Neutrophil (primary cell): ENCODE data around the gene SCGB1D2.
"Not testable (repeated sequence)": the region's sequence is repeated elsewhere in the genome, so short reads cannot be mapped to it uniquely, and the experiment has no call there.

ENCODE experiments used
- H3K27ac ChIP-seq: fragments of 200-600 bp; sonication (generic); 2 replicates; pipeline ENCODE4 v1.5.1; 2016; ENCODE audit warnings: mild to moderate bottlenecking, moderate library complexity
- H3K27me3 ChIP-seq: fragments of 200-600 bp; sonication (generic); 2 replicates; pipeline ENCODE4 v1.6.0; 2016; ENCODE audit warnings: mild to moderate bottlenecking
- H3K36me3 ChIP-seq: fragments of 200-600 bp; sonication (generic); 2 replicates; pipeline ENCODE4 v1.5.1; 2017
- H3K4me1 ChIP-seq, 2 experiments: fragments of 200-600 bp in 1 of 2; sonication (generic) in 1 of 2; 1 replicate in 1 of 2; 2 replicates in 1 of 2; pipeline versions ENCODE4 v1.5.1 to v1.6.1; 2013 to 2016; ENCODE audit warnings: low read depth in 1 of 2, low read length in 1 of 2, mild to moderate bottlenecking in 1 of 2, moderate library complexity in 1 of 2; ENCODE audit not compliant: control insufficient read depth in 1 of 2, insufficient read depth in 1 of 2
- H3K4me3 ChIP-seq, 2 experiments: fragments of 200-600 bp in 1 of 2; sonication (generic) in 1 of 2; 1 replicate in 1 of 2; 2 replicates in 1 of 2; pipeline ENCODE4 v1.5.1; 2013 to 2016; ENCODE audit warnings: low read depth in 1 of 2, low read length in 1 of 2, mild to moderate bottlenecking in 1 of 2, moderate library complexity in 1 of 2
- H3K9me3 ChIP-seq: fragments of 200-600 bp; sonication (generic); 2 replicates; pipeline ENCODE4 v1.5.1; 2016
- TF ChIP-seq, protein P1 (sequence below): fragments of 200-600 bp; sonication (generic); IDR thresholded peaks from 2 replicates; pipeline ENCODE4 v1.5.1; 2016; ENCODE audit warnings: antibody characterized with exemption

SCGB1D2 gene

DNA sequence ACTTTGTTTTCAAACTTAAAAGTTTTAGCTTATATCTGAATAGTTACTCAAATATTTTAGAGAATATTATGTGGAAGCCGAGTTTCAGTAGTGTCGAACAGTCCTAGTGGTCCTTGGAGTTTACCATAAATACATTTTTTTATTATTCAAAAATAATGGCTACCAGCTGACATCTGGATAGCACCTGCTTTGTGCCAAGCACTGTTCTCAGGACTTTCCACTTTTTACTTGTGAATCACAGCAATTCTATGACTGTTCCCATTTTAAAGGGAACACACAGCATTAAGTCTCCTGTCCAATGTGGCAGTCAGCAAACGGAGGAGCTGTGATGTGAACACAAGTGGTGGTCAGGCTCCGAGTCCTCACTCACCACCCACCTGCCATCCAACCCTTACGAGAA is 37.6 kb upstream of the SCGB1D2 start:
- H3K36me3 ChIP-seq: no peaks in the 10 kb centered on the region
- no peaks in the 10 kb centered on the region for H3K4me1 ChIP-seq
- H3K27me3 ChIP-seq: peaks cover 5% of the 10 kb centered on the region
- no peak overlapping the region for H3K4me3 ChIP-seq
- TF ChIP-seq, protein P1, sequence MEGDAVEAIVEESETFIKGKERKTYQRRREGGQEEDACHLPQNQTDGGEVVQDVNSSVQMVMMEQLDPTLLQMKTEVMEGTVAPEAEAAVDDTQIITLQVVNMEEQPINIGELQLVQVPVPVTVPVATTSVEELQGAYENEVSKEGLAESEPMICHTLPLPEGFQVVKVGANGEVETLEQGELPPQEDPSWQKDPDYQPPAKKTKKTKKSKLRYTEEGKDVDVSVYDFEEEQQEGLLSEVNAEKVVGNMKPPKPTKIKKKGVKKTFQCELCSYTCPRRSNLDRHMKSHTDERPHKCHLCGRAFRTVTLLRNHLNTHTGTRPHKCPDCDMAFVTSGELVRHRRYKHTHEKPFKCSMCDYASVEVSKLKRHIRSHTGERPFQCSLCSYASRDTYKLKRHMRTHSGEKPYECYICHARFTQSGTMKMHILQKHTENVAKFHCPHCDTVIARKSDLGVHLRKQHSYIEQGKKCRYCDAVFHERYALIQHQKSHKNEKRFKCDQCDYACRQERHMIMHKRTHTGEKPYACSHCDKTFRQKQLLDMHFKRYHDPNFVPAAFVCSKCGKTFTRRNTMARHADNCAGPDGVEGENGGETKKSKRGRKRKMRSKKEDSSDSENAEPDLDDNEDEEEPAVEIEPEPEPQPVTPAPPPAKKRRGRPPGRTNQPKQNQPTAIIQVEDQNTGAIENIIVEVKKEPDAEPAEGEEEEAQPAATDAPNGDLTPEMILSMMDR: no peak
- H3K27ac ChIP-seq: no peak overlapping the region
- H3K9me3 ChIP-seq: no peaks in the 10 kb centered on the region

DNA sequence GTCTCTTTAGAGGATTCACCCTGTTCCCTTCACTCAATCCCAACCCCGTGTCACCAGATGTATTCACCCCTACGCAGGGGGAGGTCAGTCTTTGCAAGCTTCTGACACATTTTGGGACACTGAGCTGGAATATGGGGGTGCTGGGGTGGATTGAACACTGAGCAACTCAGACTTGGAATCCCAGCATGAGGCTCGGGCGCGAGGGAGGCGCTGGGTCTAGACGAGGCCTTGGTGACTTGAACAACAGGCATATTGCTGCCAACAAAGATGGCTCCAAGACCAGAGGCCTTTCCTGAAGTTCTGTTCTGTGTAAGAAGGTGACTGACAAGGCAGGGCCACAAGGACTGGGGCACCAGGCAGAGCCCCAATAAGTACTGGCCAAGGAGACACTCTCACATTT is 36.6 kb upstream of the SCGB1D2 start:
- TF ChIP-seq, protein P1: no peak
- Histone ChIP-seq H3K9me3 (no peaks in the 10 kb centered on the region), H3K4me1 (no peaks in the 10 kb centered on the region), H3K36me3 (no peaks in the 10 kb centered on the region), H3K27me3 (peaks cover 5% of the 10 kb centered on the region), H3K27ac (no peak overlapping the region), H3K4me3 (no peak overlapping the region)

DNA sequence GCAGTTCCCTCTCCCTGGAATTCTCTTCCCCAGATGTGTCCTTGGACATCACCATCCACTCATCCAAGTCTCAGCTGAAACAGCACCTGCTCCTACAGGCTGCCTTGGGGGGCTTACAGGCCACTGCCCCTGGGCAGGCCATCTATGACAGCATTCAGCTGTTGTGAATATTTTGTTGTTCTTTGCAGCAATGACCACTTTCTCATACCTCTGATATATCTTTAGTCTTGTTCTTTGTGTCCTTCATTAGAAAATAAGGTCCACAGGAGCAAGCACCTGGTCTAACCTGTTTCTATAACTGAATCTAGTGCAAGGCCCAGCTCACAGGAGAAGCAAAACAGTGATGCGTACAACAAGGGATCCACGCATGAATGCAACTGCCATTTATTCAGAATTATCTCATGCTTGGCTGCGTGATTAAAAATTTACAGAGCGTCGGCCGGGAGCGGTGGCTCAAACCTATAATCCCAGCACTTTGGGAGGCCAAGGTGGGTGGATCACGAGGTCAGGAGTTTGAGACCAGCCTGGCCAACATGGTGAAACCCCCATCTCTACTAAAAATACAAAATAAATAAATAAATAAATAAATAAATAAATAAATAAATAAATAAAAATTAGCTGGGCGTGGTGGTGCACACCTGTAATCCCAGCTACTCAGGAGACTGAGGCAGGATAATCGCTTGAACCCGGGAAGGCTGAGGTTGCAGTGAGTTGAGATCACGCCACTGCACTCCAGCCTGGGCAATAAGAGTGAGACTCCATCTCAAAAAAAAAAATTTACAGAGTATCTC is 35.6 kb upstream of the SCGB1D2 start:
- not testable (repeated sequence) for H3K27me3 ChIP-seq, H3K4me1 ChIP-seq, H3K27ac ChIP-seq, H3K4me3 ChIP-seq, H3K9me3 ChIP-seq, H3K36me3 ChIP-seq

DNA sequence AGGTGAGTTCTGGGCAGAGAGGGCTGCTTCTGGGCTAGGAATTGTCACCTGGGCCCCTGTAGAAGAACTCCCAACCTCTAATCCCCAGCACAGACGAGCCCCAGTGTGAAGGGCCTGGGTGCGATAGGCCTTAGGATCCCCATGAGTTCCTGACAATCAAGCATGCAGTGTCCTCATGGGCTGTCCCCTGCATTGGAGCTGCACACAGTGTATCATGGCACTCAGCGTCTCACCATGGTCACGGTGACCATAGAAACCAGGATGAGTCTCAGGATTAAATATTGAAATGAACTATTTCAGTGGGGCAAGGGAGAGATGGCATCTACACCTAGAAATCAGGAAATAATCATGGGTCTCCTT is 33.3 kb upstream of the SCGB1D2 start:
- H3K9me3 ChIP-seq: no peaks in the 10 kb centered on the region
- peaks cover 5% of the 10 kb centered on the region for H3K27me3 ChIP-seq
- no peaks in the 10 kb centered on the region for H3K36me3 ChIP-seq
- no peaks in the 10 kb centered on the region for H3K4me1 ChIP-seq
- no peak overlapping the region for H3K4me3 ChIP-seq
- H3K27ac ChIP-seq: no peak overlapping the region
- TF ChIP-seq, protein P1: no peak

GRCh38 chr11:62217191-62217748 is 24.8 kb upstream of the SCGB1D2 start:
- Histone ChIP-seq H3K4me1 (no peaks in the 10 kb centered on the region), H3K27me3 (no peaks in the 10 kb centered on the region), H3K4me3 (no peak overlapping the region), H3K36me3 (no peaks in the 10 kb centered on the region), H3K27ac (no peak overlapping the region), H3K9me3 (no peaks in the 10 kb centered on the region)
- TF ChIP-seq, protein P1: no peak

GRCh38 chr11:62221498-62221897 is 20.5 kb upstream of the SCGB1D2 start:
- no peaks in the 10 kb centered on the region for H3K4me1 ChIP-seq
- H3K27me3 ChIP-seq: peaks cover 4% of the 10 kb centered on the region
- H3K27ac ChIP-seq: no peak overlapping the region
- H3K4me3 ChIP-seq: no peak overlapping the region
- H3K9me3 ChIP-seq: peaks cover 10% of the 10 kb centered on the region
- no peaks in the 10 kb centered on the region for H3K36me3 ChIP-seq
- TF ChIP-seq, protein P1: no peak
